OCI-LY7 (cell line): ENCODE data around the gene B3GALT5. TPM values are rescaled to one million over a fixed set of nuclear protein-coding genes. Genes with fewer than 3 reads are reported as not detected.

Experiments
- BruUV-seq: library from RNA; stranded (reverse); fragments of 400-500 nt; replicated peaks from 2 replicates; lab custom pipeline; 2021; lab: Mats Ljungman, UMichigan
- CTCF ChIA-PET: fragments of 300-600 bp; sonication (Branson Sonifier 250); formaldehyde crosslinking; loops from one replicate; lab custom pipeline; 2022; ENCODE audit warnings: antibody characterized with exemption; ENCODE audit not compliant: unreplicated experiment; lab: Charles Lee
- POLR2A ChIA-PET: fragments of 300-600 bp; sonication (Branson Sonifier 250); formaldehyde crosslinking; loops from one replicate; lab custom pipeline; 2022; ENCODE audit warnings: antibody characterized with exemption; lab: Charles Lee
- DNase-seq: peaks from one replicate; pipeline ENCODE4 v3.0.0-alpha.2; 2015; ENCODE audit warnings: low spot score
- H2AFZ ChIP-seq: fragments of 200-600 bp; sonication (generic), shearing (Covaris generic); 2 replicates; pipeline ENCODE4 v1.6.1; 2014; ENCODE audit warnings: mild to moderate bottlenecking, antibody characterized with exemption, low read length, moderate library complexity
- H3K27ac ChIP-seq: fragments of 200-600 bp; sonication (generic); 2 replicates; pipeline ENCODE4 v1.5.1; 2014; ENCODE audit warnings: mixed run types, low read depth, mild to moderate bottlenecking, moderate library complexity, low read length, inconsistent platforms; ENCODE audit not compliant: poor library complexity, severe bottlenecking
- H3K36me3 ChIP-seq: fragments of 200-600 bp; sonication (generic); 2 replicates; pipeline ENCODE4 v1.6.1; 2014; ENCODE audit warnings: mild to moderate bottlenecking, antibody characterized with exemption, low read length, moderate library complexity, mixed read lengths; ENCODE audit not compliant: insufficient read depth
- H3K4me1 ChIP-seq: fragments of 200-600 bp; sonication (generic); 2 replicates; pipeline ENCODE4 v1.5.1; 2014; ENCODE audit warnings: mild to moderate bottlenecking, low read length; ENCODE audit not compliant: insufficient read depth, poor library complexity, severe bottlenecking
- H3K4me2 ChIP-seq: fragments of 200-600 bp; sonication (generic); 2 replicates; pipeline ENCODE4 v1.6.1; 2014; ENCODE audit warnings: mild to moderate bottlenecking, low read length
- H3K4me3 ChIP-seq: fragments of 200-600 bp; sonication (generic); 2 replicates; pipeline ENCODE4 v1.5.1; 2014; ENCODE audit warnings: mild to moderate bottlenecking, low read depth, low read length; ENCODE audit not compliant: poor library complexity, severe bottlenecking
- H3K79me2 ChIP-seq: fragments of 200-600 bp; sonication (generic); 2 replicates; pipeline ENCODE4 v1.6.1; 2016; ENCODE audit warnings: low read depth, mild to moderate bottlenecking, low read length, moderate library complexity, mixed read lengths; ENCODE audit not compliant: insufficient read depth
- H3K9me2 ChIP-seq: fragments of 200-600 bp; sonication (generic); 2 replicates; pipeline ENCODE4 v1.6.1; 2016; ENCODE audit warnings: mild to moderate bottlenecking, low read length, mixed read lengths; ENCODE audit not compliant: insufficient read depth
- H3K9me3 ChIP-seq: fragments of 200-600 bp; sonication (generic); 2 replicates; pipeline ENCODE4 v1.6.1; 2014; ENCODE audit warnings: mild to moderate bottlenecking, mixed run types, low read length, mixed read lengths
- H4K20me1 ChIP-seq: fragments of 200-600 bp; sonication (generic); 2 replicates; pipeline ENCODE4 v1.6.1; 2014; ENCODE audit warnings: mild to moderate bottlenecking, antibody characterized with exemption, low read length, moderate library complexity, mixed read lengths; ENCODE audit not compliant: insufficient read depth
- CTCF ChIP-seq: fragments of 200-600 bp; sonication (generic); conservative IDR thresholded peaks from 2 replicates; pipeline ENCODE4 v1.5.1; 2014; ENCODE audit warnings: mild to moderate bottlenecking, antibody characterized with exemption, low read length, moderate library complexity, mixed read lengths
- EZH2phosphoT487 ChIP-seq: fragments of 200-600 bp; sonication (generic); IDR thresholded peaks from 2 replicates; pipeline ENCODE4 v1.6.1; 2018; ENCODE audit warnings: low read depth, borderline replicate concordance, mild to moderate bottlenecking, mixed run types, antibody characterized with exemption, low read length, moderate library complexity, mixed read lengths
- intact Hi-C: fragments of 100-400 bp; cut with micrococcal nuclease; formaldehyde crosslinking; loops from one replicate; pipeline ENCODE4 v1.10.0; 2022; ENCODE audit not compliant: unreplicated experiment
- total RNA-seq, 2 experiments: library from RNA; depleted of rRNA in 1 of 2; stranded (reverse); fragments of >200 nt in 1 of 2; shearing (Covaris generic) in 1 of 2; gene quantifications; 2 replicates each; pipeline ENCODE4 v1.2.3, GENCODE V29; 2014 to 2022

Gene B3GALT5
- total RNA-seq, 2 experiments from 2014 or later, result not detected

GRCh38 chr21:39668369-39668768 lies 55.6 kb downstream of the B3GALT5 start:
- Histone ChIP-seq H2AFZ (no peak overlapping the region), H4K20me1 (no peaks in the 10 kb centered on the region), H3K36me3 (no peaks in the 10 kb centered on the region), H3K4me3 (no peak overlapping the region), H3K4me1 (no peaks in the 10 kb centered on the region), H3K9me2 (no peaks in the 10 kb centered on the region), H3K9me3 (no peaks in the 10 kb centered on the region), H3K27ac (no peak overlapping the region), H3K79me2 (no peaks in the 10 kb centered on the region), H3K4me2 (no peak overlapping the region)
- CTCF ChIA-PET, result no interaction called here
- no peak for DNase-seq
- intact Hi-C loops, result no loop called here
- BruUV-seq, result no TSS peak
- POLR2A ChIA-PET, result no interaction called here
- TF ChIP-seq CTCF (no peak), EZH2phosphoT487 (no peak)

GRCh38 chr21:39669485-39669884 lies 56.7 kb downstream of the B3GALT5 start:
- no peaks in the 10 kb centered on the region for H4K20me1 ChIP-seq
- no peak for TF ChIP-seq EZH2phosphoT487
- TF ChIP-seq CTCF, result no peak
- BruUV-seq, result no TSS peak
- no peak overlapping the region for H3K4me2 ChIP-seq
- DNase-seq, result no peak
- no peaks in the 10 kb centered on the region for H3K79me2 ChIP-seq
- no peaks in the 10 kb centered on the region for H3K9me2 ChIP-seq
- ChIA-PET CTCF (no interaction called here), POLR2A (interaction anchor here (0.5 to 0.7 kb wide), 2 partner anchors 11 to 1118 kb away, joined by 3 read pairs; no protein-coding TSS in a partner anchor)
- no peaks in the 10 kb centered on the region for H3K4me1 ChIP-seq
- H3K27ac ChIP-seq, result no peak overlapping the region
- H3K9me3 ChIP-seq, result no peaks in the 10 kb centered on the region
- intact Hi-C loops, result no loop called here
- H2AFZ ChIP-seq, result no peak overlapping the region
- no peak overlapping the region for H3K4me3 ChIP-seq
- H3K36me3 ChIP-seq, result no peaks in the 10 kb centered on the region

DNA sequence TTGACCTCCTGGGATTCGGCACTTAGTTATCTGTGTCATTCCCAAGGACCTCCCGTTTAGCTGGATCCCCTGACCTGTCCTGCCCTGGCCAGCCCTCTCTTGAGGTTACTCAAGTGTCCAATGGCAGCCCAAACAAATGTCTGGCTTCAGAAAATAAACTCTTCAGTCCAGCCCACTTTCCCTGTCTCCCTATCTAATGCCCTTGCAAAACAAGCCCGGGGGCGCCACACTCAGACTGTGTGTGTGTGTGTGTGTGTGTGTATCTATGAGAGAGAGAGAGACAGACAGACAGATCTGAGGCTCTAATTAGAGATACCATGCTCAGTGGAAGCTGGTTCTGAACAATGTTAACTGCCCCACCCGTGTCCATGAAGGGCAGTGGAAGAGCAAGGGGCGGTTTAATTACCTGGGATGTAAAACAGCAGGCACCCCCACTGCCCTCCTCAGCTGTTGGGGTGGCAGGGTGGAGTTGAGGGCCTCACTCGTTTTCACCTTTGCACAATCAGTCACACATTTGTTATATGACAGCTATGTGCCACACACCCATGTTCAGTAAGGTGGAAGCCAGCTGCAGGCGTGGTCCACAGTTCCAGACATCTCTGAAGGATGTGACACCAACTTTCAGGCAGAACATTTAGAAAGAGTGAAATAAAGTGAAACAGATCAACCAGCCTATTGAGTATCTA lies 57.4 kb downstream of the B3GALT5 start:
- intact Hi-C loops, result no loop called here
- H3K9me2 ChIP-seq, result no peaks in the 10 kb centered on the region
- DNase-seq, result no peak
- H3K4me3 ChIP-seq, result no peak overlapping the region
- POLR2A ChIA-PET, result no interaction called here
- no peaks in the 10 kb centered on the region for H3K9me3 ChIP-seq
- no TSS peak for BruUV-seq
- CTCF ChIA-PET, result no interaction called here
- TF ChIP-seq CTCF (no peak), EZH2phosphoT487 (no peak)
- no peaks in the 10 kb centered on the region for H3K36me3 ChIP-seq
- H2AFZ ChIP-seq, result no peak overlapping the region
- H4K20me1 ChIP-seq, result no peaks in the 10 kb centered on the region
- no peaks in the 10 kb centered on the region for H3K79me2 ChIP-seq
- H3K4me1 ChIP-seq, result no peaks in the 10 kb centered on the region
- no peak overlapping the region for H3K4me2 ChIP-seq
- H3K27ac ChIP-seq, result no peak overlapping the region
